ENCODE results near the gene GEMIN5. TPM values are rescaled to one million over a fixed set of nuclear protein-coding genes. Genes with fewer than 3 reads are reported as not detected.

GEMIN5 gene
- total RNA-seq, 1 experiment from 2014 or later = 35.8 TPM

GRCh38 chr5:154923441-154924430 is 14.3 kb downstream of the GEMIN5 start:
- H3K23ac ChIP-seq (ENCODE audit: insufficient read length, low read depth, low read length) = no peak overlapping the region
- no peaks in the 10 kb centered on the region for H4K20me1 ChIP-seq (ENCODE audit: control insufficient read depth, insufficient read depth, insufficient read length)
- no CpG with 5 or more reads among the region's 7 CpGs for WGBS (ENCODE audit: extremely low coverage, insufficient read length, low lambda C conversion rate)
- TF ChIP-seq, protein P1, sequence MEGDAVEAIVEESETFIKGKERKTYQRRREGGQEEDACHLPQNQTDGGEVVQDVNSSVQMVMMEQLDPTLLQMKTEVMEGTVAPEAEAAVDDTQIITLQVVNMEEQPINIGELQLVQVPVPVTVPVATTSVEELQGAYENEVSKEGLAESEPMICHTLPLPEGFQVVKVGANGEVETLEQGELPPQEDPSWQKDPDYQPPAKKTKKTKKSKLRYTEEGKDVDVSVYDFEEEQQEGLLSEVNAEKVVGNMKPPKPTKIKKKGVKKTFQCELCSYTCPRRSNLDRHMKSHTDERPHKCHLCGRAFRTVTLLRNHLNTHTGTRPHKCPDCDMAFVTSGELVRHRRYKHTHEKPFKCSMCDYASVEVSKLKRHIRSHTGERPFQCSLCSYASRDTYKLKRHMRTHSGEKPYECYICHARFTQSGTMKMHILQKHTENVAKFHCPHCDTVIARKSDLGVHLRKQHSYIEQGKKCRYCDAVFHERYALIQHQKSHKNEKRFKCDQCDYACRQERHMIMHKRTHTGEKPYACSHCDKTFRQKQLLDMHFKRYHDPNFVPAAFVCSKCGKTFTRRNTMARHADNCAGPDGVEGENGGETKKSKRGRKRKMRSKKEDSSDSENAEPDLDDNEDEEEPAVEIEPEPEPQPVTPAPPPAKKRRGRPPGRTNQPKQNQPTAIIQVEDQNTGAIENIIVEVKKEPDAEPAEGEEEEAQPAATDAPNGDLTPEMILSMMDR (conservative IDR thresholded peaks at IDR 0.05) = no peak
- no peak overlapping the region for H4K91ac ChIP-seq (ENCODE audit: insufficient read length, low read depth, low read length)
- H3K27me3 ChIP-seq (ENCODE audit: insufficient read depth, low read length) = no peaks in the 10 kb centered on the region
- no peak overlapping the region for H4K5ac ChIP-seq (ENCODE audit: insufficient read length, low read depth, low read length)
- Mint-ChIP-seq H3K4me3 (no peak overlapping the region), H3K9me3 (no peaks in the 10 kb centered on the region), H3K27ac (no peak overlapping the region), H3K36me3 (ENCODE audit: insufficient read depth in 1 of 3, low read depth in 3 of 3) (peaks cover 36 to 82% (median 68%) of the 10 kb centered on the region in 3 experiments), H3K4me1 (no peaks in the 10 kb centered on the region), H3K27me3 (ENCODE audit: low read depth) (no peaks in the 10 kb centered on the region)
- H2AK5ac ChIP-seq (ENCODE audit: insufficient read length, low read length) = no peak overlapping the region
- H3K9me3 ChIP-seq (ENCODE audit: control insufficient read depth, low read depth, low read length) = no peaks in the 10 kb centered on the region
- no peak for DNase-seq
- no peak overlapping the region for H3K9ac ChIP-seq (ENCODE audit: extremely low read depth, insufficient read length, low read length)
- no peak overlapping the region for H2AFZ ChIP-seq (ENCODE audit: low read length)
- H3T11ph ChIP-seq (ENCODE audit: low read length) = no peak overlapping the region
- no peak overlapping the region for H3K18ac ChIP-seq (ENCODE audit: insufficient read length, low read depth, low read length)
- no peak overlapping the region for H2BK15ac ChIP-seq (ENCODE audit: low read depth, low read length)
- no peak overlapping the region for H2BK5ac ChIP-seq (ENCODE audit: insufficient read length, low read length)
- no peaks in the 10 kb centered on the region for H3K4me1 ChIP-seq (ENCODE audit: insufficient read depth, low read length)
- no peak overlapping the region for H3K27ac ChIP-seq (ENCODE audit: insufficient read length, low read depth, low read length)
- H3K14ac ChIP-seq (ENCODE audit: insufficient read depth, low read length) = no peak overlapping the region
- no peak overlapping the region for H2BK12ac ChIP-seq (ENCODE audit: insufficient read length, low read depth, low read length)
- H3K79me1 ChIP-seq (ENCODE audit: insufficient read depth, low read depth, low read length, poor library complexity, severe bottlenecking) = no peaks in the 10 kb centered on the region
- no peak overlapping the region for H4K8ac ChIP-seq (replicated peaks; ENCODE audit: insufficient read length, low read depth, low read length)
- H2BK120ac ChIP-seq (ENCODE audit: low read depth, low read length, poor library complexity, severe bottlenecking) = no peak overlapping the region
- no peak overlapping the region for H3K4me2 ChIP-seq (ENCODE audit: insufficient read depth, insufficient read length, low read length)
- no peak overlapping the region for H3K4ac ChIP-seq (ENCODE audit: low read depth, low read length)
- H3K23me2 ChIP-seq (ENCODE audit: insufficient read length, low read depth, low read length, poor library complexity, severe bottlenecking) = no peaks in the 10 kb centered on the region
- H3K79me2 ChIP-seq (ENCODE audit: insufficient read depth, low read length) = no peaks in the 10 kb centered on the region
- no peak overlapping the region for H2BK20ac ChIP-seq (ENCODE audit: low read depth, low read length, poor library complexity, severe bottlenecking)
- no peak overlapping the region for H3K56ac ChIP-seq (ENCODE audit: insufficient read length, low read depth, low read length)
